Bronchus fibroblast of lung (primary cell): Measurements from ENCODE around the gene FAM151A. TPM values are rescaled to one million over a fixed set of nuclear protein-coding genes. Genes with fewer than 3 reads are reported as not detected.

Source experiments
- total RNA-seq: library from RNA; depleted of rRNA; stranded (reverse); fragments of >200 nt; gene quantifications from 2 replicates; pipeline ENCODE4 v1.2.3, GENCODE V29; 2015

Gene FAM151A
- not detected in 2 replicates for total RNA-seq

DNA sequence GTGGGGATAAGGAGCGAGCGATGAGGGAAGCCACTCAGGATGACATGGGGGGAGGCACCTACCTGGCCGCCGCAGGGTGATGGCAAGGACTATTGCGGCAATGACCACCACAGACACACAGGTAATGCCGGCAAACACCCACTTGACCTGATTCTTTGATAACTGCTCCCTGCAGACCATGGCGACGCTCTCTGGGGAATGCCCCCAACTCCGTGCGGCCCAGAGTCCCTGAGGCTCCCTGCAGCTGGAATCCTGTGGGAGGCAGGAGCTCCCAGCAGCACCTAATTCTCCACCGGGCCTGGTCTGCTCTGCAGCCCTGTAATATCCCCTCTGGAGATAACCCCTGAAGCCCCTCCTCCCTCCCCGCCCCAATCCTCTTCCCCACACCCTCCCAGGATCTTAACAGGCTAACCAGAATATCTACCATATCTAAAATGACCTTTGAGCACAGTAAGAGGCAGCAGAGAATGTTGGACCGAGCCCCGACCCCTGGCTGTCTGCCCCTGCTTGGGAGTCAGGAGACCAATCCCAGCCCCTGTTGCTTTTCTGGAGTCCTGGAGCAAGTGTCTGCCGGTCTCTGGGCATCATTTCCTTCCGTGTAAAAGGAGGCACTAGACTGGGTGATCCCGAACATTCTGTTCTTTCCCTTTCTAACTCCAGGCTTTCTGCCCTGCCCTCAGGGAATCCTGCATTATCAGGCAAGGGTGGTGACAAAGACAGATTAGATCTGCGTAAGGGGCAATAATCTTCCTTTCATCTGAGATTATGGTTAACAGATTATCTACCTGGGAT is at the start of gene FAM151A:
Gene FAM151A, minus strand, starts transcription at position 310 of the 792 bp plus-strand sequence. Its CDS starts 130 bp downstream, at position 180.

DNA sequence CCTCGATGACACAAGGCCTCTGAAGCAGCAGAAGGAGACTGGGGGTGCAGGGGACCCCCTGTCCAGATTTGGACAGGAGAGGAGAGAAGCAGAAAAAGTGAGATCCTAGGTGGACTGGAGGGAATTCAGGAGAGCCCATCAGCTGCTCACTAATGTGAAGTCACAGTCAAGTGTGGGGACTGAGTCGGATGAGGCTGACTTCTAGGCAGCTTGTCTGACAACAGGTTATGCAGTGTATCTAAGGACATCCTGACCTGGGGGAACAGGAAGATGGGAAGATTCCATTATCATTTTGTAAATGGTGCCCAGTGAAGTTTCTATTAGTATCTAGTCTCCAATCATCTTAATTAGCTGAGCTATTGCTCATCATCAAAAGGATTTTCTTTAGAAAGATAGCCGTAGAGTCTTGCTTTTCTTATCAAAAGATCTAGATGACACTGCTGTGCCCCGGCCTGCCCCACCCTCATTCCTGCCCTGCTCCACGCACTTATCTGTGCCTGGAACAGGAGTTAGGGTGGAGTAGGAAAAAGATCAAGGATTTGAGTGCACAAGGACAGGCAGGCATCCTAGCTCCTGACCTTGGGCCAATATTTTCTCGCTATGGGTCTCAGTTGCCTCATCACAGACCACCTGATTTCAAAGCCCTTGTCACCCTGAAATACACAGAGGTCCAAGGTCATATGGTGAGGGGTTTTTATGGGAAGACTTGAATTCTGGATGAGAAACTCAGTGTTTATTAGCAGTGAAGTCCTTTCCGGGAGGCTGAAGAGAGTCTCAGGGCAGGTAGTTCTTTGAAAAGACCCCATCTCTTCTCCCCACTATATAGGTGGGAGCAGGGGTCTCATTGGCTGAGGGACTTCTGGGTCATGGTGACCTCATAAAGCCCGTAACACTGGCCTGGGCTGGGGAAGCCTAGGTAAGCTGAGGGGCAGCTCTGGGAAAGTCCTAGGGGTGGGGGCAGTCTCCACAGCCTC is 17.8 kb upstream of the FAM151A start, which contains the start of gene MROH7:
Gene MROH7, plus strand, starts transcription at position 924 of the 974 bp plus-strand sequence. CDS start 11,141 bp downstream, outside the sequence.

Other genes with a start within 250 kb of the FAM151A start
- gene SSBP3, start 217.1 kb downstream of the FAM151A start, total RNA-seq: 12.4 and 19.0 TPM in 2 replicates
- 0.34 and 0.59 TPM in 2 replicates for gene ACOT11, start 75.3 kb downstream of the FAM151A start, total RNA-seq
- gene MROH7, start 18.3 kb upstream of the FAM151A start, total RNA-seq: not detected in 2 replicates
- gene TTC4, start 92.3 kb upstream of the FAM151A start, total RNA-seq: 20.5 and 21.9 TPM in 2 replicates
- gene PARS2, start 141.0 kb upstream of the FAM151A start, total RNA-seq: 4.7 and 5.6 TPM in 2 replicates
- not detected in 2 replicates for gene TTC22, start 177.8 kb upstream of the FAM151A start, total RNA-seq